GM18499 (cell line): ENCODE measurements around the gene CECR2.
"Not testable (repeated sequence)": the region's sequence is repeated elsewhere in the genome, so short reads cannot be mapped to it uniquely, and the experiment has no call there.

Experiments used
- ATAC-seq: cut with Tn5 transposase; IDR thresholded peaks from one replicate; pipeline ENCODE4 v1.9.1; 2021; ENCODE audit warnings: moderate number of reproducible peaks; ENCODE audit not compliant: insufficient read depth, unreplicated experiment

CECR2 gene

DNA sequence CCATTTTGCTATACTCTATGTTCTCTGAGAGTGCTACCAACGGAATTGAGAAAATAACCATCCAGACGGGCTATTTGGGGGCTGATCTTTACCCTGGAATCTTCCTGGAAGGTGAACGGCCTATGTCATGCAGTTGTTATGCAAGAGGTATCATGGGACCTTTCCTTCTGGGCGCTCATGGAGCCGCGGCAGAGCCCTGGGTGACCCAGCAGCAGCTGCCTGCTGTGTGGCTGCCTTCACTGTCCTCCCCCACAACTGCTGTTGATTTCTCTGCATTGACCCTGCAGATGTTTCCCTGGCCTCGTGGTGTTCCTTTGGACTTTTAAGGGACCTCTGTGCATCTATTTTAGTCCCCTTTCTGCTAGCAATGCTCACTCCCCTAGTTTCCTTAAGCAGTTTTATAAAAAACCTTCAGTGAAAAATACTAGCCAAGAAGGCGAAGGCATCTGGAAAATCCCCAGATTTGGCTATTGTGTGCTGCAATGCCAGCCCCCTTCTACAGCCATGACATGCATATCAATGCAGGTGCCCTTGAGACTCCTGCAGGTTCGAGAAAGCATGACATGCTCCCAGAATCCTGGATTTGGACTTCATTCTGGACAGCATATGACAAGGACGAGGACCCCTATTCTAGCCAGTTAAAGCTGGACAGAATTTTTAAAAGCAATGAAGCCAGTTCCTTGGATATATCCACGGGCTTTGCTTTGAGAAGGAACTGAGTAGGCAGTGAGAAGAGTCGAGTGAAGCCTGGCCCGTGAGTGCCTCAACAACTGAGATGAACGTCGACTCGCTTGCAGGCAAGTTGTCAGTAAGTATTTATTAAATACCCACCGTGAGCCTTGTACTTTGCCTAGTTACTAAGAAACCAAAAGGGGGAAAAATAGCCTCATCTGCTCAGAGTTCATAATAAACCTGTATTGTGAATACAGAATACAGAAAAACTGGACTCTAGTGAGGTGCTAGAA lies 193.9 kb downstream of the CECR2 start, which contains the start of gene SLC25A18:
SLC25A18 (plus strand) TSS at position 593 of the 965 bp plus-strand sequence. CDS start 16,447 bp downstream, outside the sequence.
- ATAC-seq: no peak

DNA sequence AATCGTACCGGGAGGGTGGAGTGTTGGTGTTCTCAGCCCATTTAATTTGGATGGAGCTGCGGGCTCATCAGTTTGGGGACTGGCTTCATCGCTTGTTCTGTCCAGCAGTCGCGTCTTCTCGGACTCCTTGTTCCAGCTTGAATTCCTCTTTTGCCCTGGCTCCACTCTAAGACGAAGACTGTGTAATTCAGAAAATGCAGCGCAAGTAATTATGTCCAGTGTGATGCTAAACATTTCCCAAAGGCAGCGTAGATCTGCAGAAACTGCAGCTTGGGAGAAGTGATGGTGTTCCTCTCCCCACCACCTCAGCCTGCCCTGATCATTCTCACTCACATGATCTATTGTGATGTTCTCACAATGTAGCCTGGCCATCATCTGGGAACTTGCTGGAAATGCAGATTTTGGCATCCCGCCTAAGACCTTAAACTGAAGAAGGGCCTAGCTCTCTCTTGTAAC lies 194.7 kb downstream of the CECR2 start:
- no peak for ATAC-seq

DNA sequence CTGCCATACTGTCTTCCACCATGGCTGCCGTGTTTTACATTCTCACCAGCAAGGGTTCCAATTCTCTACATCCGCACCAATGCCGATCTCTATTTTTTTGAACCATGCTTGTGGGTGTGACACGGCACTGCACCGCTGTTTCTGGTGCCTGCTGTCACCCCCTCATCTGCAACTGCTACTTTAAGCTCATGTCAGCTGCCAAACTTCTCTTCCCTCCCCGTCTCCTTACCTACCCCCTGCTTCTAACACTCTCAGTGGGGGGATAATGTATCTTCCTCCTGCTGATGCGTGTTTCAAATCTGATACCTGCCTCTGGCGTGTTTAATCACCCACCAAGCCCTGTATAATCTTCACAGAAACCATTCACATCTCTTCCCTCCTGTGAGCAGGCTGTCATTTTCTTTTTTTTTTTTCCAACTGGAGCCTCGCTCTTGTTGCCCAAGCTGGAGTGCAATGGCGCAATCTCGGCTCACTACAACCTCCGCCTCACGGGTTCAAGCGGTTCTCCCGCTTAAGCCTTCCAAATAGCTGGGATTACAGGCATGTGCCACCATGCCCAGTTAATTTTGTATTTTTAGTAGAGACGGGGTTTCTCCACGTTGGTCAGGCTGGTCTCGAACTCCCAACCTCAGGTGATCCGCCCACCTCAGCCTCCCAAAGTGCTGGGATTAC lies 196.9 kb downstream of the CECR2 start:
- not testable (repeated sequence) for ATAC-seq

DNA sequence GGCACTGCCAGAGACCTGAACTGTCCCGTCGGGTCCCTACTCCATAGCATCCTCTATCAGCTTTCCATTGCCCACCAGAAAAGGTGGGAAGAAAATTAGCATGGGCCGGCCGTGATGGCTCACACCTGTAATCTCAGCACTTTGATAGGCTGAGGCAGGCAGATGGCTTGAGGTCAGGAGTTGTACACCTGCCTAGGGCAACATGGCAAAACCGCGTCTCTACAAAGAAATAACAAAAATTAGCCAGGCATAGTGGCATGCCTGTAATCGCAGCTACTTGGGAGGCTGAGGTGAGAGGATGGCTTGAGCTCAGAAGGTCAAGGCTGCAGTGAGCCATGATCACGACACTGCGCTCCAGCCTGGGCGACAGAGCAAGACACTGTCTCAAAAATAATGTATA lies 197.5 kb downstream of the CECR2 start:
- ATAC-seq: no peak

DNA sequence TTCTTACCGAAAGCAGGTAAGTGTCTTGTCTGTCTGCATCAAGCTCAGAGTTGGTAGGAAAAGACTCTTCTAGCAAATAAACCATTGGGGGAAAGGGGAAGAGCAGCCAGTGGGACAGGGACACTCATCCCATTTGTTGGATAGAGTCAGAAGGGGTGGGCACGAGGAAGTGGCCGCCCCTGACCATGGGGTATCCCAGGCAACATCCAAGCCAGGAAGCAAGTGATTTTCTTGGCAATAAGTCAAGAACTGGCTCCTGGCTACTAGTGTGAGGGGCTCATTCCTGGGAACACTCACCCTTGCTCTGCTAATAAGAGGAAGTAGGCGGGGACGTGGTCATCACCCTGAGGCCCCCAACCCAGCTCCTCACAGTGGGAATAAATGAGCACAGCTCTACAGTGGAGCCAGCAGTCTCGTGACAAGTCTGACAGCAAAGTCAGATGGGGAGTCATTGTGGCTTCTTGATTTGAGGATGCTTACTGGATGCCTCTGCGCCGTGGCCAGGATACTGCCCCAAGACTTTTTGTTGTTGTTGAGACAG lies 200.8 kb downstream of the CECR2 start:
- ATAC-seq: no peak

DNA sequence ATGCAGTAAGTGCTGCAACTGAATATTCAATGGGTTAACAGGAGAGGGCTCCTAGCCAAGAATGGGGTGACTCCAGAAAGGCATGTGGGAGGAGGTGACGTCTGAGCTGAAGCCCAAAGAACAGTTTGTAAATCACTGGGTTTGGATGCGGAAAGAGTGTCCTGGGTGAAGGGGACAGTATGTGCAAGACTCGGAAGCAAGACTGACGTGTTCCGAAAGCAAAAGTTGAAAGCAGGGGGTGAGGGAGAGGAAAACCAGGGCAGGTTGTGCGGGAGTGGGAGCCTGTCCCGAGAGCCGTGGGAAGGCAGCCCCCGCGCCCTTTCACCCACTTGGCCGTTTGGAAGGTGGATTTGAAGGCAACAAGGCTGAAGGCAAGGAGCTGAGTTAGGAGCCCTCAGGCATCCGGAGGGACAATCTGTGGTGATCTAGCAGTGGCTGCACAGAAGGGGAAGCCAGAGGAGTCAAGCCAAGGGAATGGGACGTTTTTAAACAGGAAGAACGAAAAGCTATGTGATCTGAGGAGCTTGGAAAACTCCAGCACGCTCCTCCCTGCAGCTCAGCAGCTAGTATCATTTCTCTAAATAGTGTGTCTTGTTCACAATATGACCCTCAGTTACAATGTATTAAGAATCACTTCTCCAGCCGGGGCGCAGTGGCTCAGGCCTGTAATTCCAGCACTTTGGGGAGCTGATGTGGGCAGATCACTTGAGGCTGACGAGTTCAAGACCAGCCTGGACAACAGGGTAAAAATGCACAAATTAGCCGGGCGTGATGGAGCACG lies 201.8 kb downstream of the CECR2 start:
- ATAC-seq: no peak

DNA sequence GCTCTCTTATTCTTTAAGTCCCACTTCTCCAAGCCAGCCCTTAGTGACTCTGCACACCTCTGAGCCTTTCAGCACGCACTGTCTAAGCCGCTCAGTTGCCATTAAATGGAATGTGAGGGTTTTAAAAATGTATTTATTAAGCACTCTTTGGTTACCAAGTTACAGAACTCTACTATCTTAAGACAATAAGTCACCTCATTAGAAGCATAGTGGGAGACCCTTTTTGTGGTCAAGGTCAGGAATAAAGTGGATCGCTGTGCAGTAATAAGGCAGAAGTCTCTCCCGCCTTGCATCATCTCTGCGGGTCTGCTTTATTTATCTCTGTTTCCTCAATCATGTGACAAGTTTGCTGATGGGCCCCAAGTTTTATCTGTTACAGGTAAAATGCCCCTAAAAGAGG lies 205.9 kb downstream of the CECR2 start:
- no peak for ATAC-seq

DNA sequence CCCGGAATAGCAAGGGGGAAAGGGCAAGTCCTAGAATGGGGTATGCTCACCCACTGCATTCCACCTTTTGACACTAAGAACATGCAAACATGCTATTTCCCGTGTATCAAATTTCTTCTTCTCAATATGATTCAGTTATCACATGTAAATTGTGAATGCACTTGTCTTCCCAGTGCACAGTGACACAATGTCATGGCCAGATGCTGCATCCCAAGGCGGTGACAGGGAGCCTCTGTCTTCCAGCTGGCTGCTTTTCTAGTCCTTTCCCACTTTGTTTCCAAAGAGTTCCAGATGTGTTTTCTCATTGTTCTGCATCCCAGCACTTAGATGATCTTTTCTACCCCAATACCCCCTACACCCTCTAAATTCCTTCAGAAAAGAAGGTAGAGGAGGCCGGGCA lies 206.4 kb downstream of the CECR2 start:
- ATAC-seq: no peak

DNA sequence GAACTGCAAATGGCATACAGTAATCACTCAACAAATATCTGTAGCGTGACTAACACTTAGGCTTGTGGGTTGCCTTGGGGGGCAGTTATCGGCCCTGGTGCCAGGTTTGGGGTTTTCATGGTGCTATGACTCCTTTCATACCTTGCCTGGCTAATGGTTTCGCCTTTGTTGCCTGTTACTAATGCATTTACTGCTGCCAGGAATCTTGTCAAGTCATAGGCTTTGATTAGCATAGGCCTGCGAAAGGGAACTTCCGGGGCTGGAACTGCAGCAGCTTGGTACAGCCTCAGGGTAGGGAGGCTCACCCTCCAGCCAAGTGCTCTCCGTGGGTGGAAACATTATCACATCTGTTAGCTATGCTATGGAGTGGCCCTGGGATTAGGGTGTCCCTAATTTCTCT lies 207.2 kb downstream of the CECR2 start:
- no peak for ATAC-seq

DNA sequence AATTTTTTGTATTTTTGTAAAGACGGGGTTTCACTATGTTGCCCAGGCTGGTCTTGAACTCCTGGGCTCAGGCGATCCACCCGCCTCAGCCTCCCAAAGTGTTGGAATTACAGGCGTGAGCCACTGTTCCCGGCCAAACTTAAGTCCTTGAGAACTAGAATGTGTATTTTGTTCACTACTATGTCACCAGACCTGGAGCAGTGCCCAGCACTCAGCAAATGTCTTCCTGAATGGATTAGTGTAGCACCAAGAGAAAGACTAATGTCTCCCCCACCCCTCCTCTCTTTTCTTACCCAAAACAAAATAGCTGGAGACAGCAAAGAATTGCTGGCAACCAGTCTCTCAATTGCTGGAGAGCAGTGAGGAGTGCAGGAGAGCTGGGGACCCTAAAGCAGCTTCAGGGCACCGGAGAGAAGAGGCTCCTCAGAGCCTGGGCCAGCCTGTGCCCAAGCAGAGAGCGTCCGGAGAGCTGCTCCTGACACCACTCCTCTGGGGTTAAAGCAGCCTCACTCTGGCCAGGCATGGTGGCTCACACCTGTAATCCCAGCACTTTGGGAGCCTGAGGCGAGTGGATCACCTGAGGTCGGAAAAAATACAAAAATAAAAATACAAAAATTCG lies 209.0 kb downstream of the CECR2 start:
- no peak for ATAC-seq

DNA sequence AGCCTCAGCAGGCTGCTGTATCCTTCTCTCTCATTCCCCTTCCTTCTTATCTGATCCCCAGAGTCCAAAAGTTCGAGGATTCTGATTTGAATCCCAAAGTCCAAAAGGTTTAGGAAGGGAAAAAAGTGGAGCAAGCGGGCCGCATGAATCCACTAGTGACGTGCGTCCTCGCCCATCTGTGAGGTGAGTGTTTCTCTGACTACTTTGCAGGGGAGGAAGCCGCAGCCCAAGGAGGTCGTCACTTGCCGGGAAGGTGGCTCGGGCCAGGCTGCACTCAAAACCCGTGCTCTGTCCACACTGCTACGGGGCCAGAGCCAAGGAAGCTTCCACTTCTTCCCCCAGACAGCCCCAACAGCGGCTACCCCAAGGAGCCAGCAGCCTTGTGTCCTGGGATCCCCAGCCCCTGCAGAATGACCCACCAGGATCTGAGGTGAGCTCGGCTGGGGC lies 210.3 kb downstream of the CECR2 start:
- no peak for ATAC-seq

DNA sequence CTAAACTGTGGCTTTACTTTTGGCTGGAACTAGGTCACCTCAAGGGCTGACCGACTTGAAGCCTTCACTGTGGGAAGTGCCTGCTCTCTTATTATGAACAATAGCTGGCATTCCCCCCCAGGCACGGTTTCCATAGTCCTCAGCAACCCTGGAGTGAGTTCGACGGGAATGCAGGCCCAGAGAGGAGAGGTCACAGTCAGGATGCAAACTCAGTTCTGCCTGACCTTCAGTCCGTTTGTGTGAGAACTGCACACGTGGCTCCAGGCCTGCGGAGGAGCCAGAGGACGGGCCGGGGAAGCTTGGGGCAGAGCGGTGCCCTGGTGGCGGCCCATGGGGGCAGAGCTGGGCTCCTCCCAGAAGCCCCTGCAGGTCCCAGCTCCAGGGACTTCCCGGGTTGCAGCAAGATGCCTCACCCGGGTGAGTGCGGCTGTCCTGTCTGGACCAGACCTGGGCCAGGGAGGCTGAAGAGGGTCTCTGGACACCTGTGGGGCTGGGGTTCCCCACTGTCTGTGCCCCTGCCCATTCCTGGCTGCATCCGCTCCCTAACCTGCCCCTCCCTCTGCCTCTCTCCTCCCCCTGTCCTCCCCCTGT lies 211.3 kb downstream of the CECR2 start:
- no peak for ATAC-seq

DNA sequence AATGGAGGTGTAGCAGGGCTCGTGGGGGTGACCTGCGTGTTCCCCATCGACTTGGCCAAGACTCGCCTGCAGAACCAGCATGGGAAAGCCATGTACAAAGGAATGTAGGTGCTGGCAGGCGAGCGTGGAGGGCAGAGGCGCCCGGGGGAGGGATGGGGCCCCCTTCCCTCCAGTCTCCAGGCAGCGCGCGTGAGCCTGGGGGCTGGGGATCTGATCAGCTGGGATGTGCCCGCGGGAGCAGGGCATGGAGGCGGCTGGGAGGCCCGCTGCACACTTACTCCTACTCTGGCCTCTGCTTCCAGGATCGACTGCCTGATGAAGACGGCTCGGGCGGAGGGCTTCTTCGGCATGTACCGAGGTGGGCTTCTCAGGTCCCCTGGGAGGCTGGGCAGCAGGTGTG lies 211.8 kb downstream of the CECR2 start:
- ATAC-seq: no peak

DNA sequence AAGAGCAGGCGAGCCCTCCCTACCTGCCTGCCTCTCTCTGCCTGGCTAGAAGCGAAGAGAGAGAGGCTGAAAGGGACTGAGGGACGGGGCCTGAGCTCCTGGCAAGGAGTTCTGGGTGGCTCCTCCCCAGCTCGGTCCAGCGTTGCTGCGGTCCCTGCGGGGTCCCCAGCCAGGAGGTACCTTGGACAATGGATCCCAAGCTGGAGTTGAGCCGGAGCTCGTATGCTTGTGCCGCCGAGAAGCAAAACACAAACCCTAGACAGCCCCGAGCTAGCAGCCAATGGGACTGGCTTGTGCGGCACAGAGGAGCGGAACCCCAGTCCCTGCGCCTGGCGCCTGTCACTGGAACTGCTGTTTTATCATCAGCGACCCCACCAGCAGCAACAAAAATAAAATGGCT lies 212.4 kb downstream of the CECR2 start:
- no peak for ATAC-seq

DNA sequence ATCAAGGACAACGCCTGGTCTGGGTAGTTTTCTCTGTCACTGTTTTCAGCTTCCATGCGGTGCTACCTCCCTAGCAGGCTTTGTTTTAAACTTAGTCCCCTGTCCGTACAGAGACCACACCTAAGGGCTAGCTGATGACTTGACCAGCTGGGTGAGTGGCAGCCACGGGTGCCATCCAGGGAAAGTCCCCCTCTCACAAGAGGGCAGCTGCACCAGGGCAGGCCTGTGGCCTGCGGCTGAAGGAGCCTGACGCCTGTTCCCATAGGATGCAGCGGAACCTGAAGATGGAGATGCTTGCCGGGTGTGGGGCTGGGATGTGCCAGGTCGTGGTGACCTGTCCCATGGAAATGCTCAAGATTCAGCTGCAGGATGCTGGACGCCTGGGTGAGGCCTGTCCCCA lies 213.9 kb downstream of the CECR2 start:
- no peak for ATAC-seq

DNA sequence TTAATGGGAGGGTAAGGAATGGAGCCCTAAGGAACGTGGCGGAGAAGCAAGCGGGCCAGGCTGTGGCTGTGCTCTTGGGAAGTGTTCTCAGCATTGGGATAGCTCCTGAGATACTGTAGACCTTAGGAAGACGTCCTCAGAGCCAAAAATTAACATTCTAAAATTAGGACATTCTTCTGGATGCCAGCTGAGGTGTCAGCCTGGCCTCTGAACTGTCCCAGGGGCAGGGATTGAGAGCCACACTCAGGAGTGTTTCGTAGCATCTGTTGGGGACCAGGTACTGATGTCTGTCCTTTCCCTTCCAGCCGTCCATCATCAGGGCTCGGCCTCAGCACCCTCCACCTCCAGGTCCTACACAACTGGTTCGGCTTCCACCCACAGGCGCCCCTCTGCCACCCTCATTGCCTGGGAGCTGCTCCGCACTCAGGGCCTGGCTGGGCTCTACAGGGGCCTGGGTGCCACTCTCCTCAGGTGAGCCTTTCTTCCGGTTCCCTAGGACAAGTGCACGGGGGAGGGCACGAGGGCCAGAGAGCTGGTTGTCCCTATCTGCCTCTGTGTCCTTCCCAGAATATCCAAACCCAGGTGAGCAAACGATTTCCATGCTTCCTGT lies 217.7 kb downstream of the CECR2 start:
- ATAC-seq: no peak

DNA sequence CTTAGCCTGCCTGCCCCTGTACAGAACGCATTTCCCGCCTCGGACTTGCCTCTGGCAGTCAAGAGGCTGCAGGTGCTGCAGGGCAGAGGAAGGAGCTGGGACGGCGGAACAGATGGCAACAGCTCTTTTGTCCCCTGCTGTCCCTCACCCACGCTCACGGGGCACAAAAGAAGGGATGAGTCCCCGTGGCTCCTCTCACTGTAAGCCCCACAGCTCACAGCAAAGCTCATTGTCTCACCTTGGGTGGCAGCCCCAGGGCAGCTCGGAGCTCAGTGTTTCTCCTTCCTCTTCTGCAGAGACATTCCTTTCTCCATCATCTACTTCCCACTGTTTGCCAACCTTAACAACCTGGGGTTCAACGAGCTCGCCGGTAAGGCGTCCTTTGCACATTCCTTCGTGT lies 218.4 kb downstream of the CECR2 start:
- no peak for ATAC-seq

DNA sequence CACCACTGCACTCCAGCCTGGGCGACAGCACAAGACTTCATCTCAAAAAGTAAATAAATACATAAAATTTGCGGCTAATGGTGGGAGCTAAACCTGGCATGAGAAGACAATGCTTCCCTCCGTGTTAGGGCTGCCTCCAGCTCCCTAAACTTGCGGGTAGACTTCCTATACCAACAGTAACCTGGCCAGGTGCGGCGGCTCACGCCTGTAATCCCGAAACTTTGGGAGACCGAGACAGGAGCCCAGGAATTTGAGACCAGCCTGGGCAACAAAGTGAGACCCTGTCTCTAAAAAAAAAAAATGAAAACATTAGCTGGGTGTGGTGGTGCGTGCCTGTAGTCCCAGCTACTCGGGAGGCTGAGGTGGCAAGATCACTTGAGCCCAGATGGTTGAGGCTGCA lies 219.3 kb downstream of the CECR2 start:
- no peak for ATAC-seq

DNA sequence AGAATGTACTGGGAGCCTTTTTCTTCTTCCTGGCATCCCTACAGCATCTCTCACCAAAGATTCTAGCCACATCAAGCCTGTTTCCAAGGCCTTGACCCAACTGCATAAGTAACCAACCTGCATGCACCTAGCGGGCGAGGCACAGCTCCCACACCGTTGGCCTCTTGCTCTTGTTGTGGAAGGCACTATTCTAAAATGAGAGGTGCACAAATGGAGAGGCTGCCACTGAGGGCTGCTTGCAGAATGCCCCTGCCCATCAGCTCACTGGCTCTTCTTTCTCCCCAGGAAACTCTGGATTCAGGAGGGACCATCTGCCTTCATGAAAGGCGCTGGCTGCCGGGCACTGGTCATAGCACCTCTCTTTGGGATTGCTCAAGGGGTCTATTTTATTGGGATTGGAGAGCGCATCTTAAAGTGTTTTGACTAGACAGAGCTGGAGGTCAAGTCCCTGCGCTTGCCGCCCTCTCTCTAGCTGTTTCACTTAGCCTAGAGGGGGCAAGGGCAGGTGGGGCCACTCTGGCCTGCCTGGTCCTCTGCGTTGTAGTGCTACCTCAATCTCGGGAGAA lies 220.6 kb downstream of the CECR2 start:
- ATAC-seq: no peak
